Measurements from ENCODE around the gene SPARC.
"Not testable (repeated sequence)": the region's sequence is repeated elsewhere in the genome, so short reads cannot be mapped to it uniquely, and the experiment has no call there.

Gene SPARC

GRCh38 chr5:151703227-151703626, 16.5 kb upstream of the SPARC start:
- Histone ChIP-seq H3K4me3 (ENCODE audit: low read length in 2 of 2) (no peak overlapping the region), H3K27me3 (ENCODE audit: control insufficient read depth in 2 of 2, insufficient read depth in 2 of 2, low read length in 2 of 2) (no peaks in the 10 kb centered on the region), H3K36me3 (ENCODE audit: control insufficient read depth in 2 of 2, insufficient read depth in 2 of 2, low read length in 2 of 2) (no peaks in the 10 kb centered on the region), H3K27ac (ENCODE audit: low read depth in 2 of 2, low read length in 2 of 2) (no peak overlapping the region), H3K9ac (ENCODE audit: low read depth in 1 of 2, low read length in 2 of 2) (no peak overlapping the region), H3K9me3 (ENCODE audit: control insufficient read depth in 2 of 2, low read length in 2 of 2) (no peaks in the 10 kb centered on the region), H3K4me1 (ENCODE audit: control insufficient read depth in 2 of 2, insufficient read depth in 2 of 2, low read length in 2 of 2) (peaks cover 6 to 9% of the 10 kb centered on the region in 2 donors)

- no peak overlapping the region for H3K27ac ChIP-seq (ENCODE audit: low read depth in 2 of 2, low read length in 2 of 2)
- no peaks in the 10 kb centered on the region for H3K27me3 ChIP-seq (ENCODE audit: control insufficient read depth in 2 of 2, insufficient read depth in 2 of 2, low read length in 2 of 2)
- H3K9ac ChIP-seq (ENCODE audit: low read depth in 1 of 2, low read length in 2 of 2): no peak overlapping the region
- H3K4me3 ChIP-seq (ENCODE audit: low read length in 2 of 2): no peak overlapping the region
- no peaks in the 10 kb centered on the region for H3K9me3 ChIP-seq (ENCODE audit: control insufficient read depth in 2 of 2, low read length in 2 of 2)
- no peaks in the 10 kb centered on the region for H3K36me3 ChIP-seq (ENCODE audit: control insufficient read depth in 2 of 2, insufficient read depth in 2 of 2, low read length in 2 of 2)
- H3K4me1 ChIP-seq (ENCODE audit: control insufficient read depth in 2 of 2, insufficient read depth in 2 of 2, low read length in 2 of 2): peaks cover 0 to 2% of the 10 kb centered on the region in 2 donors
These were observed 14.1 kb upstream of the SPARC start for GRCh38 chr5:151700820-151701219.

GRCh38 chr5:151700296-151700695, 13.6 kb upstream of the SPARC start:
- Histone ChIP-seq H3K4me1 (ENCODE audit: control insufficient read depth in 2 of 2, insufficient read depth in 2 of 2, low read length in 2 of 2) (peaks cover 0 to 2% of the 10 kb centered on the region in 2 donors), H3K4me3 (ENCODE audit: low read length in 2 of 2) (no peak overlapping the region), H3K27ac (ENCODE audit: low read depth in 2 of 2, low read length in 2 of 2) (no peak overlapping the region), H3K9ac (ENCODE audit: low read depth in 1 of 2, low read length in 2 of 2) (no peak overlapping the region), H3K36me3 (ENCODE audit: control insufficient read depth in 2 of 2, insufficient read depth in 2 of 2, low read length in 2 of 2) (no peaks in the 10 kb centered on the region), H3K9me3 (ENCODE audit: control insufficient read depth in 2 of 2, low read length in 2 of 2) (no peaks in the 10 kb centered on the region), H3K27me3 (ENCODE audit: control insufficient read depth in 2 of 2, insufficient read depth in 2 of 2, low read length in 2 of 2) (no peaks in the 10 kb centered on the region)

GRCh38 chr5:151699071-151699901, 12.6 kb upstream of the SPARC start:
- Histone ChIP-seq H3K36me3 (ENCODE audit: control insufficient read depth in 2 of 2, insufficient read depth in 2 of 2, low read length in 2 of 2) (no peaks in the 10 kb centered on the region), H3K9me3 (ENCODE audit: control insufficient read depth in 2 of 2, low read length in 2 of 2) (no peaks in the 10 kb centered on the region), H3K4me1 (ENCODE audit: control insufficient read depth in 2 of 2, insufficient read depth in 2 of 2, low read length in 2 of 2) (peaks cover 0 to 1% of the 10 kb centered on the region in 2 donors), H3K27me3 (ENCODE audit: control insufficient read depth in 2 of 2, insufficient read depth in 2 of 2, low read length in 2 of 2) (no peaks in the 10 kb centered on the region), H3K27ac (ENCODE audit: low read depth in 2 of 2, low read length in 2 of 2) (peak overlapping the region; percentile 50 to 59), H3K4me3 (ENCODE audit: low read length in 2 of 2) (no peak overlapping the region), H3K9ac (ENCODE audit: low read depth in 1 of 2, low read length in 2 of 2) (peak overlapping the region in 1 of 2 donors; percentile 3)

- not testable (repeated sequence) for H3K9ac ChIP-seq (ENCODE audit: low read depth in 1 of 2, low read length in 2 of 2); H3K9me3 ChIP-seq (ENCODE audit: control insufficient read depth in 2 of 2, low read length in 2 of 2); H3K4me3 ChIP-seq (ENCODE audit: low read length in 2 of 2); H3K4me1 ChIP-seq (ENCODE audit: control insufficient read depth in 2 of 2, insufficient read depth in 2 of 2, low read length in 2 of 2); H3K27ac ChIP-seq (ENCODE audit: low read depth in 2 of 2, low read length in 2 of 2); H3K27me3 ChIP-seq (ENCODE audit: control insufficient read depth in 2 of 2, insufficient read depth in 2 of 2, low read length in 2 of 2); H3K36me3 ChIP-seq (ENCODE audit: control insufficient read depth in 2 of 2, insufficient read depth in 2 of 2, low read length in 2 of 2)
These were observed 11.4 kb upstream of the SPARC start for GRCh38 chr5:151698081-151698480.

GRCh38 chr5:151697452-151697851, 10.7 kb upstream of the SPARC start:
- H3K27ac ChIP-seq (ENCODE audit: low read depth in 2 of 2, low read length in 2 of 2): peak overlapping the region in 1 of 2 donors; percentile 9
- H3K4me1 ChIP-seq (ENCODE audit: control insufficient read depth in 2 of 2, insufficient read depth in 2 of 2, low read length in 2 of 2): no peaks in the 10 kb centered on the region
- no peak overlapping the region for H3K4me3 ChIP-seq (ENCODE audit: low read length in 2 of 2)

GRCh38 chr5:151696470-151697061, 9.9 kb upstream of the SPARC start:
- Histone ChIP-seq H3K27me3 (ENCODE audit: control insufficient read depth in 2 of 2, insufficient read depth in 2 of 2, low read length in 2 of 2) (no peaks in the 10 kb centered on the region), H3K27ac (ENCODE audit: low read depth in 2 of 2, low read length in 2 of 2) (peak overlapping the region; percentile 70 to 74), H3K4me1 (ENCODE audit: control insufficient read depth in 2 of 2, insufficient read depth in 2 of 2, low read length in 2 of 2) (no peaks in the 10 kb centered on the region), H3K9me3 (ENCODE audit: control insufficient read depth in 2 of 2, low read length in 2 of 2) (no peaks in the 10 kb centered on the region), H3K4me3 (ENCODE audit: low read length in 2 of 2) (no peak overlapping the region), H3K36me3 (ENCODE audit: control insufficient read depth in 2 of 2, insufficient read depth in 2 of 2, low read length in 2 of 2) (no peaks in the 10 kb centered on the region), H3K9ac (ENCODE audit: low read depth in 1 of 2, low read length in 2 of 2) (no peak overlapping the region)

More at GRCh38 chr5:151697452-151697851, 10.7 kb upstream of the SPARC start:
- Histone ChIP-seq H3K27me3 (ENCODE audit: control insufficient read depth in 2 of 2, insufficient read depth in 2 of 2, low read length in 2 of 2) (no peaks in the 10 kb centered on the region), H3K36me3 (ENCODE audit: control insufficient read depth in 2 of 2, insufficient read depth in 2 of 2, low read length in 2 of 2) (no peaks in the 10 kb centered on the region), H3K9me3 (ENCODE audit: control insufficient read depth in 2 of 2, low read length in 2 of 2) (no peaks in the 10 kb centered on the region), H3K9ac (ENCODE audit: low read depth in 1 of 2, low read length in 2 of 2) (no peak overlapping the region)

- Histone ChIP-seq H3K9ac (ENCODE audit: low read depth in 1 of 2, low read length in 2 of 2) (no peak overlapping the region), H3K36me3 (ENCODE audit: control insufficient read depth in 2 of 2, insufficient read depth in 2 of 2, low read length in 2 of 2) (no peaks in the 10 kb centered on the region), H3K4me3 (ENCODE audit: low read length in 2 of 2) (no peak overlapping the region), H3K9me3 (ENCODE audit: control insufficient read depth in 2 of 2, low read length in 2 of 2) (no peaks in the 10 kb centered on the region), H3K4me1 (ENCODE audit: control insufficient read depth in 2 of 2, insufficient read depth in 2 of 2, low read length in 2 of 2) (no peaks in the 10 kb centered on the region), H3K27ac (ENCODE audit: low read depth in 2 of 2, low read length in 2 of 2) (peak overlapping the region in 1 of 2 donors; percentile 74), H3K27me3 (ENCODE audit: control insufficient read depth in 2 of 2, insufficient read depth in 2 of 2, low read length in 2 of 2) (no peaks in the 10 kb centered on the region)
These were observed 8.7 kb upstream of the SPARC start for GRCh38 chr5:151695464-151695863.

- H3K4me3 ChIP-seq (ENCODE audit: low read length in 2 of 2): no peak overlapping the region
- H3K4me1 ChIP-seq (ENCODE audit: control insufficient read depth in 2 of 2, insufficient read depth in 2 of 2, low read length in 2 of 2): no peaks in the 10 kb centered on the region
- H3K9me3 ChIP-seq (ENCODE audit: control insufficient read depth in 2 of 2, low read length in 2 of 2): no peaks in the 10 kb centered on the region
These were observed 7.3 kb upstream of the SPARC start for GRCh38 chr5:151694035-151694485.

GRCh38 chr5:151692312-151692711, 5.6 kb upstream of the SPARC start:
- Histone ChIP-seq H3K4me3 (ENCODE audit: low read length in 2 of 2) (no peak overlapping the region), H3K4me1 (ENCODE audit: control insufficient read depth in 2 of 2, insufficient read depth in 2 of 2, low read length in 2 of 2) (no peaks in the 10 kb centered on the region), H3K27ac (ENCODE audit: low read depth in 2 of 2, low read length in 2 of 2) (no peak overlapping the region)

More at GRCh38 chr5:151694035-151694485, 7.3 kb upstream of the SPARC start:
- Histone ChIP-seq H3K27ac (ENCODE audit: low read depth in 2 of 2, low read length in 2 of 2) (no peak overlapping the region), H3K36me3 (ENCODE audit: control insufficient read depth in 2 of 2, insufficient read depth in 2 of 2, low read length in 2 of 2) (no peaks in the 10 kb centered on the region), H3K9ac (ENCODE audit: low read depth in 1 of 2, low read length in 2 of 2) (no peak overlapping the region), H3K27me3 (ENCODE audit: control insufficient read depth in 2 of 2, insufficient read depth in 2 of 2, low read length in 2 of 2) (no peaks in the 10 kb centered on the region)

More at GRCh38 chr5:151692312-151692711, 5.6 kb upstream of the SPARC start:
- Histone ChIP-seq H3K9ac (ENCODE audit: low read depth in 1 of 2, low read length in 2 of 2) (no peak overlapping the region), H3K27me3 (ENCODE audit: control insufficient read depth in 2 of 2, insufficient read depth in 2 of 2, low read length in 2 of 2) (no peaks in the 10 kb centered on the region), H3K36me3 (ENCODE audit: control insufficient read depth in 2 of 2, insufficient read depth in 2 of 2, low read length in 2 of 2) (no peaks in the 10 kb centered on the region), H3K9me3 (ENCODE audit: control insufficient read depth in 2 of 2, low read length in 2 of 2) (no peaks in the 10 kb centered on the region)

Measured in mucosa of rectum (tissue), 2 donors.